ENCODE measurements around the gene NMNAT3. TPM values are rescaled to one million over a fixed set of nuclear protein-coding genes. Genes with fewer than 3 reads are reported as not detected.

NMNAT3 gene
- polyA plus RNA-seq, 3 donors, result 11.2 to 12.6 (median 12.1) TPM

GRCh38 chr3:139523166-139523565 lies 154.6 kb downstream of the NMNAT3 start:
- DNase-seq, result no peak

- no peak for DNase-seq
Measured at GRCh38 chr3:139522421-139522820, 155.4 kb downstream of the NMNAT3 start.

- no peak for DNase-seq
Measured at GRCh38 chr3:139521816-139522215, 156.0 kb downstream of the NMNAT3 start.

- DNase-seq, result no peak
Measured at GRCh38 chr3:139521144-139521543, 156.6 kb downstream of the NMNAT3 start.

- DNase-seq, result no peak
Measured at GRCh38 chr3:139519998-139520737, 157.6 kb downstream of the NMNAT3 start.

GRCh38 chr3:139518926-139519842 lies 158.6 kb downstream of the NMNAT3 start:
- DNase-seq, result no peak

- no peak for DNase-seq
Measured at GRCh38 chr3:139518306-139518705, 159.5 kb downstream of the NMNAT3 start.

- DNase-seq, result no peak
Measured at GRCh38 chr3:139517321-139518065, 160.3 kb downstream of the NMNAT3 start.

- no peak for DNase-seq
Measured at GRCh38 chr3:139514741-139515140, 163.0 kb downstream of the NMNAT3 start.

Other genes with a start within 250 kb of the NMNAT3 start
- gene RBP2, start 201.5 kb downstream of the NMNAT3 start, polyA plus RNA-seq (ENCODE audit: insufficient read length in 3 of 3), result 1 to 10 TPM in 1 of 3 donors, under 1 TPM in 2; 0.57 to 1.2 (median 0.58) TPM
- 100 to 1,000 TPM; 239 to 351 (median 255) TPM for gene RBP1, start 138.2 kb downstream of the NMNAT3 start, polyA plus RNA-seq (ENCODE audit: insufficient read length in 3 of 3)

Data from renal pelvis (tissue), 4 donors.